Transverse colon (tissue), 4 donors: ENCODE measurements around the gene ITGB8.

ENCODE experiments used
- CTCF ChIP-seq, 5 experiments: fragments of 200-600 bp in 3 of 5; fragments of 450-650 bp in 2 of 5; sonication (generic) in 3 of 5; IDR thresholded peaks; 1 replicate in 2 of 5; 2 replicates in 3 of 5; pipeline ENCODE4 v1.5.1; 2016 to 2017; ENCODE audit warnings: antibody characterized with exemption in 5 of 5, inconsistent platforms in 3 of 5, mild to moderate bottlenecking in 2 of 5, moderate library complexity in 1 of 5
- EP300 ChIP-seq: sonication (generic); formaldehyde crosslinking; IDR thresholded peaks from one replicate; pipeline ENCODE4 v1.6.1; 2017; ENCODE audit warnings: antibody characterized with exemption, low read depth
- POLR2AphosphoS5 ChIP-seq, 3 donors: sonication (generic); formaldehyde crosslinking; IDR thresholded peaks; one replicate each; pipeline ENCODE4 v1.6.1; 2016; ENCODE audit warnings: antibody characterized with exemption in 3 of 3

- TF ChIP-seq EP300 (no peak), CTCF (IDR thresholded peaks at IDR 0.05) (no peak), POLR2AphosphoS5 (IDR thresholded peaks at IDR 0.05) (no peak)
Measured at GRCh38 chr7:20374399-20374798, 43.7 kb downstream of the ITGB8 start.
